Subcutaneous abdominal adipose tissue (tissue), 5 donors: ENCODE measurements around the gene NME2.
"Not testable (repeated sequence)": the region's sequence is repeated elsewhere in the genome, so short reads cannot be mapped to it uniquely, and the experiment has no call there.

ENCODE experiments used
- H3K27ac ChIP-seq: one replicate; pipeline ENCODE4 v1.7.0; 2013; ENCODE audit warnings: low read depth, mild to moderate bottlenecking, inconsistent platforms, low read length, moderate library complexity
- H3K27me3 ChIP-seq, 5 donors: one replicate each; pipeline ENCODE4 v1.7.0; 2013; ENCODE audit warnings: low read length in 5 of 5, inconsistent platforms in 1 of 5; ENCODE audit not compliant: control insufficient read depth in 5 of 5, insufficient read depth in 4 of 5
- H3K36me3 ChIP-seq, 5 donors: one replicate each; pipeline ENCODE4 v1.7.0; 2013; ENCODE audit warnings: low read length in 5 of 5; ENCODE audit not compliant: control insufficient read depth in 5 of 5, insufficient read depth in 5 of 5
- H3K4me1 ChIP-seq, 5 donors: one replicate each; pipeline ENCODE4 v1.7.0; 2013; ENCODE audit warnings: low read length in 5 of 5, mild to moderate bottlenecking in 3 of 5, moderate library complexity in 1 of 5; ENCODE audit not compliant: control insufficient read depth in 5 of 5, insufficient read depth in 5 of 5
- H3K4me3 ChIP-seq, 5 donors: one replicate each; pipeline ENCODE4 v1.7.0; 2013; ENCODE audit warnings: low read length in 5 of 5, low read depth in 1 of 5
- H3K9ac ChIP-seq, 5 donors: one replicate each; pipeline ENCODE4 v1.7.0; 2013; ENCODE audit warnings: low read length in 5 of 5, mild to moderate bottlenecking in 4 of 5, moderate library complexity in 3 of 5
- H3K9me3 ChIP-seq, 5 donors: one replicate each; pipeline ENCODE4 v1.7.0; 2013; ENCODE audit warnings: low read length in 5 of 5; ENCODE audit not compliant: control insufficient read depth in 5 of 5
- donor health status: healthy.
- donor health status: healthy.
- donor health status: healthy.
- donor health status: healthy.
- donor health status: healthy.

NME2 gene

DNA sequence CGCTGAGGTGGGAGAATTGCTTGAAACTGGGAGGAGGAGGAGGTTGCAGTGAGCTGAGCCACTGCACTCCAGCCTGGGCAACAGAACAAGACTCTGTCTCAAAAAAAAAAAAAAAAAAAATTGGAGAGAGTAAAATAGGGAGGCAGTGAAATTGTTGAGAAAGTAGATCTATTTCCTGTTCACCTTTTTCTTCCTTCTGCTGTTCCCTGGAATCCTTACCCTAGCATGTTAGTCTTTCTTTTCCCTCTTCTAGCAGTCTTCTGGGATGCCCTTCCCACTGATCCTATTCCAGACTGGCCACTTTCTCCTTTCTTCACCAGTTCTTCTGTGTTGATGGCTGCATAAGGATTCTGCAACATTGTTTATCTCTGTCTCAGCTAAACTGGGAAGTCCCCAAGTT, 3.1 kb downstream of the NME2 start:
- Histone ChIP-seq H3K4me3 (no peak overlapping the region), H3K27me3 (no peaks in the 10 kb centered on the region), H3K9me3 (no peaks in the 10 kb centered on the region), H3K9ac (no peak overlapping the region), H3K27ac (no peak overlapping the region), H3K4me1 (peaks cover 3 to 19% (median 18%) of the 10 kb centered on the region in 5 donors), H3K36me3 (peaks cover 6 to 45% (median 37%) of the 10 kb centered on the region in 5 donors)

DNA sequence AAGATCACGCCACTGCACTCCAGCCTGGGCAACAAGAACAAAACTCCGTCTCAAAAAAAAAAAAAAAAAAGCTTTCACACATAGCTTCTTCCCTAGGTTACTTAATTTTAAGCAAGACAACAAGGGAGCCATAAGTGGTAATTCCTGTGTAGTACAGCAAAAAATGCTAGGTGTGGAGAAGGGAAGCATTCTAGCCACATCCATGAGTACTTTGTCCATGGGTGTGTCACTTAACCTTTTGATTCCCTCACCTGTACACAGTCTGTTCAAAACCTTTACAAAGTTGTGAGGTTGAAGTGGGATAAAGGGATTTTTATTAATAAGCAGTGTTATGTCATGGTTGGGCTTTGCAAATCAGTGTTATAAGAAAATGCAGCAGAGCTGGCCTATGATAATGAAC, 4.5 kb downstream of the NME2 start:
- Histone ChIP-seq H3K27ac (no peak overlapping the region), H3K27me3 (no peaks in the 10 kb centered on the region), H3K36me3 (peaks cover 6 to 45% (median 37%) of the 10 kb centered on the region in 5 donors), H3K4me3 (no peak overlapping the region), H3K9me3 (no peaks in the 10 kb centered on the region), H3K9ac (no peak overlapping the region), H3K4me1 (peaks cover under 1 to 14% (median 12%) of the 10 kb centered on the region in 5 donors)

DNA sequence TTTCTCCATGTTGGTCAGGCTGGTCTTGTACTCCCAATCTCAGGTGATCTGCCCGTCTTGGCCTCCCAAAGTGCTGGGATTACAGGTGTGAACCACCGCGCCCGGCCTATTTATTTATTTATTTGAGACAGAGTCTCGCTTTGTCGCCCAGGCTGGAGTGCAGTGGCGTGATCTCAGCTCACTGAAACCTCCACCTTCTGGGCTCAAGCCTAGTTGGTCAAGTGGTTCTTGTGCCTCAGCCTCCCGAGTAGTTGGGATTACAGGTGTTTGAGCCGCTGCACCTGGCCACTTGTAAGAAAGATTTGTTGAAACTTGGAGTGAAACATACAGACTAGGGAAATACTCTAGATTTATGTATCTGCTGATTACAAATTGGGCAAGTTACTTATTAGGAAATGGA, 5.8 kb downstream of the NME2 start:
- not testable (repeated sequence) for H3K27ac ChIP-seq, H3K4me3 ChIP-seq, H3K9ac ChIP-seq, H3K9me3 ChIP-seq, H3K4me1 ChIP-seq, H3K27me3 ChIP-seq
- H3K36me3 ChIP-seq, result peaks cover 6 to 45% (median 37%) of the 10 kb centered on the region in 5 donors

DNA sequence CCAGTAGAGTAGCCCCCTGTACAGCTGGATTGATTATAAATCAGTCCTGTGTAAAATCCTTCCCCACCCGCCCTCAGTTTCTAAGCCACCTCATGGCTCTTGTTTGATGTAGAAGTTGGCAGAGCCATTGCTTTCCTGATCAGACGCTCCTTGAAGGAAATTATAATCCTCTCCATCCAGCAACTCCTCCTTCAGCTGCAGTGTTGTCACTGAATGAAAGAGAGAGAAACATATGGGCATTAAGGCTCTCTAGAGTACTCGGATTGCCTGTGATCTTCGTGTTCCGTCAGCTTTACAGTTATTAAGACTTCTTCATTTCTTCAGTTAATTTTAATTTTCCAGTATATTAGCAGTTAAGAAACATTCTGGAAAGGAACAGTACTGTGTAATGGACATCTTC, 14.3 kb downstream of the NME2 start:
- Histone ChIP-seq H3K36me3 (peaks cover 18 to 36% (median 24%) of the 10 kb centered on the region in 5 donors), H3K9ac (no peak overlapping the region), H3K9me3 (no peaks in the 10 kb centered on the region), H3K27me3 (no peaks in the 10 kb centered on the region), H3K4me1 (peaks cover 0 to 18% (median 11%) of the 10 kb centered on the region in 5 donors), H3K4me3 (no peak overlapping the region), H3K27ac (no peak overlapping the region)

DNA sequence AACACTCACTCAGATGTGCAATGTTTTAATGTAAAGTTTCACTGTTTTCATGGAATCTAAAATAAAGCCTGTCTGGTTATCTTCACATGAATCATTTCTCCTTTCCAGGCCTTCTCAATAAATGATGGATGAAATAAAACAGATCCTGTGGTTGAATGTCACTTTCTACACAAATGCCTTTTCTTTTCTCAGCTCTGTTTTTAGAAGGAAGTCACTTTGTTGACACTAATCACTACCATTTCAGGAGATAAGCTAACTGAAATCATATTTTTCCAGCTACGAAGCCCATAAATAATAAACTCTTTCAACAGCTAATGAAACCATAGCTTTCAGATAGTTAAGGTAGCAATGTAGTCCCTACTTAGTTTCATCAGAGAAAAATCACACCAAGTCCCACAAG, 17.9 kb downstream of the NME2 start:
- Histone ChIP-seq H3K4me1 (peaks cover 0 to 7% (median 3%) of the 10 kb centered on the region in 5 donors), H3K36me3 (peaks cover 30 to 56% (median 40%) of the 10 kb centered on the region in 5 donors), H3K27me3 (no peaks in the 10 kb centered on the region), H3K27ac (no peak overlapping the region), H3K9ac (no peak overlapping the region), H3K9me3 (no peaks in the 10 kb centered on the region), H3K4me3 (no peak overlapping the region)

DNA sequence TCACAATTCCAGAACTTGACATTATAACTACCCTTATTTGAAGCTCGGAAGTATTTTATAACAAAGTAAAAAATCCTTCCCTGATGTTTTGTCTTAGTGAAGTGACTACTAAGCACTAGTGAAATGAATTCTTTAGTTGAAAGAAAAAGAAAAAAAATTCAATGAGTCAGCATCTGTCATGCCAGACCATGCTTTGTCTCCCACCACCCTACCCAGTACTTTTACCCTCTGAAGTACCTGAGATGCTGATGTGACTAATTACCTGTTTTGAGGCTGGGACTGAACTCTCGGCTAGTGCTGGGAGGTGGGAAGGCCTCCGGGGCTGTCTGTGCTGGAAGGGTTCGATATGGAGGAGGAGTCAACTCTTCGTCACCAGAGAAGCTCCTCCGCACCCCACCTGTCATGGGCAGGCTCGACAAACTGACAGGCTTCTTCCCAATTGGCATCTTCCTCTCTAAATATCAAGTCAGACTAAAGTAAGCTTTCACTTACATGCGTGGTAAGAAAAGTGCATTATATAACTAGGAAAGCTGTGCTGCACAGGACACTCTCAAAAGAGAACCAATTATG, 19.6 kb downstream of the NME2 start:
- Histone ChIP-seq H3K4me3 (no peak overlapping the region), H3K36me3 (peaks cover 36 to 63% (median 50%) of the 10 kb centered on the region in 5 donors), H3K27me3 (no peaks in the 10 kb centered on the region), H3K4me1 (peaks cover 0 to 5% (median 5%) of the 10 kb centered on the region in 5 donors), H3K9me3 (no peaks in the 10 kb centered on the region), H3K9ac (no peak overlapping the region), H3K27ac (no peak overlapping the region)

DNA sequence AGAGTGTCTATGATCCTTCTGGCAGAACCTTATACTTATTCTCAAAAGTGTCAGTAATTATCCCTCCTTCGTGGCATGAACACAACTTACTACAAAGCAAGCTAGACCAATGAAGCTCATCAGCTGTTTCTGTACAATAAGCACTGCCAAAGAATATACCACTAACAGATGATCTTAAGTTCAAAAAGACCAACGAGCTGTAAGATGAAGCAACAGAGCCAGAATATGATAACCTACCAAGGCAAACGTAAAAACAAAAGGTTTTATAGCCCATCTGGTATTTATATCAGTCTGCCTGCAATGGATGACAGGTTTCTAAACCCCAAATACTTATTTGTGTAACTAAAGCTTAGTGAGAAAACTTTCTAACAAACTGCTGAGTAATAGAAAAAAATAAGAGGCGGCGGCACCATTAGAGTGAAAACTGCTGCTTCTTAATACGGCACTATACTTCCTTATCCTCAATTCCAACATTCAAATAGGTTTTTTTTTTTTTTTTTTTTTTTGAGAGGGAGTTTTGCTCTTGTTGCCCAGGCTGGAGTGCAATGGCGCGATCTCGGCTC, 22.1 kb downstream of the NME2 start:
- Histone ChIP-seq H3K4me3 (no peak overlapping the region), H3K9ac (no peak overlapping the region), H3K4me1 (peaks cover 0 to 5% (median 5%) of the 10 kb centered on the region in 5 donors), H3K36me3 (peaks cover 48 to 69% (median 59%) of the 10 kb centered on the region in 5 donors), H3K27me3 (no peaks in the 10 kb centered on the region), H3K27ac (no peak overlapping the region), H3K9me3 (no peaks in the 10 kb centered on the region)

DNA sequence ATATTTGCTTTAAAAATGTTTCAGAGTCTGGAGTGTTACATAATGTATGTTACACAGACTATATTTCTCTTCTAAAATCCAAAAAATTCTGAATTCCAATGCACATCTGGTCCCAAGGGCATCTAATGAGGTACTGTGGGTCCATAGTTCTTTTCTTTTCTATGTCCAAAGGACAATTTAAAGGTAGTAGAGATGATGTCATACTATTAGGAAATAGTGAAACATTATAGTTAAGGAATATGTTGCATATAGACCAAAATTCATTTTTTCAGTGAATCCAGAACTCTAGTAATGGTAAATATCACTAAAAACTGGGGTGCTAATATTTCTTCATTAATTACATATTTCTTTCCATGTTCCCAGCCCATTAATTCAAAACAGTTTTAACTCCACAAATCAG, 23.0 kb downstream of the NME2 start:
- no peak overlapping the region for H3K4me3 ChIP-seq
- no peaks in the 10 kb centered on the region for H3K27me3 ChIP-seq
- H3K4me1 ChIP-seq, result peaks cover 0 to 5% (median 5%) of the 10 kb centered on the region in 5 donors
- H3K9me3 ChIP-seq, result no peaks in the 10 kb centered on the region
- peak overlapping the region in 3 of 5 donors; percentile 2 to 32 (median 4) for H3K9ac ChIP-seq
- peak overlapping the region; percentile 18 for H3K27ac ChIP-seq
- peaks cover 46 to 71% (median 65%) of the 10 kb centered on the region in 5 donors for H3K36me3 ChIP-seq

DNA sequence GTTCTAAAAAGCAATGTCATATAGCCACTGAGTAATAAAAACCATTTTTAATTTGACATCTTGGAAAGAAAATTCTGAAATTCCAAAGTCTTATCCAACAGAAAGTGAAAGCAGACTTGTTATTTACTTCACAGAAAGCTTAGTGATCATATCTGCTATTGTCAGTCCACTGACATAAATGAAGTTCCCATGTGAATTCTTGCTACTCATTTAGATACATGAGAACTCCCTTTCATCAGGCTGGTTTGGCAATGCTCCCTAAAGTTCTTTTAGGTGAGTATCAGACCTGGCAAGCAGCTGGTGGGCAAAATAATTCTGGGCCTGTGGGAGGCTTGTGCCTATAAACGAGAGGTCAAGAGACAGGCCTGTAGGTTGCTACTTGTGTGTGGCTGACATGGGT, 23.4 kb downstream of the NME2 start:
- Histone ChIP-seq H3K36me3 (peaks cover 42 to 70% (median 66%) of the 10 kb centered on the region in 5 donors), H3K4me1 (peaks cover 0 to 5% (median 5%) of the 10 kb centered on the region in 5 donors), H3K4me3 (no peak overlapping the region), H3K27ac (peak overlapping the region; percentile 18), H3K27me3 (no peaks in the 10 kb centered on the region), H3K9ac (peak overlapping the region in 4 of 5 donors; percentile 2 to 52 (median 18)), H3K9me3 (no peaks in the 10 kb centered on the region)

DNA sequence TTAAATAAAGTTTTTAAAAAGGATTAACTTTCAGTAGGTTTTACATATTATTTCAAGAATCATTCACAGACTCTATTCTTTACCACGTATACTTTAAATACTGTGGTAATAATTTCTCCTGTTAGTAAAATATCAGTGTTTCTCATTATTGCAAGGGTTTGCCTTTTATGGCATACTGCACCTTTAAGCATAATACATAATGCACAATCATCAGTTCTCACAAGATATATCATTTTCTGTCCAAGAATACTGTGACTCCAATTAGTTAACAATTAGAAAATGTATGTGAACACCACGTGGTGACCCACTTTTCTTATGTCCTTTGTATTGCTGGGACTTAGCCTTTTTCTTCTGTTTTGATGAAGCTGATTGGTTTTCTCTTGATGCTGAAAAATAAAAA, 25.7 kb downstream of the NME2 start:
- no peak overlapping the region for H3K27ac ChIP-seq
- H3K27me3 ChIP-seq, result no peaks in the 10 kb centered on the region
- H3K9me3 ChIP-seq, result no peaks in the 10 kb centered on the region
- no peak overlapping the region for H3K4me3 ChIP-seq
- H3K9ac ChIP-seq, result no peak overlapping the region
- H3K36me3 ChIP-seq, result peaks cover 39 to 66% (median 62%) of the 10 kb centered on the region in 5 donors
- H3K4me1 ChIP-seq, result peaks cover 0 to 5% (median 5%) of the 10 kb centered on the region in 5 donors
